ENCODE results near the gene MICU1.

- TF ChIP-seq CHD2 (IDR thresholded peaks at IDR 0.05; ENCODE audit: borderline replicate concordance, low read depth, low read length) = no peak
- no peak for TF ChIP-seq ZBTB11 (CRISPR knock-in tag; IDR thresholded peaks at IDR 0.05)
- TF ChIP-seq CBX3 (IDR thresholded peaks at IDR 0.05; ENCODE audit: borderline replicate concordance, low read depth) = no peak
- no peak for TF ChIP-seq YY1 (IDR thresholded peaks at IDR 0.05; ENCODE audit: low read depth, low read length)
- no peak for TF ChIP-seq CTCF (IDR thresholded peaks at IDR 0.05 in 2 of 3, conservative IDR thresholded peaks at IDR 0.05 in 1 of 3; ENCODE audit: control insufficient read depth in 2 of 3, extremely low read depth in 1 of 3, insufficient read depth in 1 of 3, low read depth in 3 of 3, low read length in 3 of 3)
- no peak for TF ChIP-seq RAD21 (IDR thresholded peaks at IDR 0.05; ENCODE audit: insufficient read depth, low read depth, low read length)
- TF ChIP-seq POLR2AphosphoS2 (IDR thresholded peaks at IDR 0.05; ENCODE audit: low read depth, low read length) = no peak
- TF ChIP-seq SIN3A (IDR thresholded peaks at IDR 0.05; ENCODE audit: low read depth, low read length) = no peak
- no peak for TF ChIP-seq GATAD2B (conservative IDR thresholded peaks at IDR 0.05; ENCODE audit: low read depth)
- TF ChIP-seq STAT1 (conservative IDR thresholded peaks at IDR 0.05) = no peak
- no peak for TF ChIP-seq CBFB (IDR thresholded peaks at IDR 0.05; ENCODE audit: low read depth)
Observed at GRCh38 chr10:72665925-72666324, 40.0 kb upstream of the MICU1 start.

All from GM12878 (cell line).